Body of pancreas (tissue), 4 donors: ENCODE data around the gene USP36. TPM values are rescaled to one million over a fixed set of nuclear protein-coding genes. Genes with fewer than 3 reads are reported as not detected.

Source experiments
- ATAC-seq: fragments of 150-250 bp; one replicate; pipeline ENCODE4 v1.9.1; 2016
- DNase-seq, 4 donors: peaks; one replicate each; pipeline ENCODE4 v3.0.0-alpha.2; 2019
- H3K27ac ChIP-seq, 4 donors: fragments of 200-600 bp; sonication (generic); 1 replicate in 3 of 4; 2 replicates in 1 of 4; pipeline versions ENCODE4 v1.5.1 to v1.6.1; 2016 to 2019; ENCODE audit warnings: mild to moderate bottlenecking in 1 of 4, mixed read lengths in 1 of 4, moderate library complexity in 1 of 4
- H3K27me3 ChIP-seq, 2 donors: fragments of 200-600 bp; sonication (generic); one replicate each; pipeline ENCODE4 v1.6.0; 2016; ENCODE audit warnings: mild to moderate bottlenecking in 1 of 2
- H3K36me3 ChIP-seq, 2 donors: fragments of 200-600 bp; sonication (generic); replicated peaks in 1 of 2; 2 replicates each; pipeline ENCODE4 v1.5.1; 2016; ENCODE audit warnings: low read depth in 2 of 2; ENCODE audit not compliant: insufficient read depth in 1 of 2
- H3K4me1 ChIP-seq: fragments of 200-600 bp; sonication (generic); one replicate; pipeline ENCODE4 v1.6.0; 2016
- H3K4me3 ChIP-seq, 2 donors: fragments of 200-600 bp; sonication (generic); 1 replicate in 1 of 2; 2 replicates in 1 of 2; pipeline ENCODE4 v1.5.1; 2016 to 2019
- H3K9me3 ChIP-seq, 3 donors: fragments of 200-600 bp; sonication (generic); 1 replicate in 2 of 3; 2 replicates in 1 of 3; pipeline ENCODE4 v1.5.1; 2016
- POLR2A ChIP-seq, 3 donors: fragments of 450-650 bp; IDR thresholded peaks; one replicate each; pipeline ENCODE4 v1.6.1; 2016; ENCODE audit warnings: antibody characterized with exemption in 3 of 3, mild to moderate bottlenecking in 2 of 3
- WGBS, 2 donors: methylation state at CpG; one replicate each; pipeline ENCODE4 v1.1.5; 2017; 5-methylcytosine and 5-hydroxymethylcytosine counted together
- intact Hi-C: fragments of 100-400 bp; cut with DNase I; formaldehyde crosslinking; loops from one replicate; pipeline ENCODE4 v1.15.1; 2023
- total RNA-seq, 2 donors: library from RNA; depleted of rRNA; stranded (reverse); fragments of >200 nt; gene quantifications; one replicate each; pipeline ENCODE4 v1.1.0, GENCODE V29; 2016
- TF ChIP-seq, protein P1 (sequence below), 7 experiments: fragments of 450-650 bp in 4 of 7; fragments of 200-600 bp in 3 of 7; sonication (generic) in 3 of 7; IDR thresholded peaks; one replicate each; pipeline ENCODE4 v1.5.1; 2016 to 2019; ENCODE audit warnings: antibody characterized with exemption in 7 of 7

Gene USP36
- total RNA-seq, 2 donors from 2014 or later: 28.5 to 55.4 TPM

DNA sequence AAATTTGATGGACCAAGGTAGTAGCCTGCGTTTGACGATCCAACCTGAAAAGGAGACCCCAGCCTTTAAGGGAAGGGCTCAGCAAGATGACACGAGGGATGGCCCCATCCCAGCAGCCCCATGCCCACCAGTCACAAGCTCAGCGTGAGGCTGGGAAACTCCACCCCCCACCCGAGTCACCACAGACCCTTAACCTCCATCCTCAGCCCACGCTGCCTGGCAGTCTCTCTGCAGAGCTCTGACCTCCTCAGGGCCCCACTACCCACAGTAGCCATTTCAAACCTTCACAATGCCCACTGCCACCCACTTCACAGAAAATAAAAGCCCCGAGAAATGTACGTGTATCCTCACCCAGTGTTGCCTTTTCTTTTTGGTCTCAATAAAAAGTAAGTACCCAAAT lies 18.7 kb downstream of the USP36 start:
- no peak for ATAC-seq
- Histone ChIP-seq H3K4me3 (no peak overlapping the region), H3K36me3 (peaks cover 11 to 47% of the 10 kb centered on the region in 2 donors), H3K27ac (no peak overlapping the region), H3K9me3 (no peaks in the 10 kb centered on the region), H3K27me3 (no peaks in the 10 kb centered on the region), H3K4me1 (no peaks in the 10 kb centered on the region)
- TF ChIP-seq, protein P1, sequence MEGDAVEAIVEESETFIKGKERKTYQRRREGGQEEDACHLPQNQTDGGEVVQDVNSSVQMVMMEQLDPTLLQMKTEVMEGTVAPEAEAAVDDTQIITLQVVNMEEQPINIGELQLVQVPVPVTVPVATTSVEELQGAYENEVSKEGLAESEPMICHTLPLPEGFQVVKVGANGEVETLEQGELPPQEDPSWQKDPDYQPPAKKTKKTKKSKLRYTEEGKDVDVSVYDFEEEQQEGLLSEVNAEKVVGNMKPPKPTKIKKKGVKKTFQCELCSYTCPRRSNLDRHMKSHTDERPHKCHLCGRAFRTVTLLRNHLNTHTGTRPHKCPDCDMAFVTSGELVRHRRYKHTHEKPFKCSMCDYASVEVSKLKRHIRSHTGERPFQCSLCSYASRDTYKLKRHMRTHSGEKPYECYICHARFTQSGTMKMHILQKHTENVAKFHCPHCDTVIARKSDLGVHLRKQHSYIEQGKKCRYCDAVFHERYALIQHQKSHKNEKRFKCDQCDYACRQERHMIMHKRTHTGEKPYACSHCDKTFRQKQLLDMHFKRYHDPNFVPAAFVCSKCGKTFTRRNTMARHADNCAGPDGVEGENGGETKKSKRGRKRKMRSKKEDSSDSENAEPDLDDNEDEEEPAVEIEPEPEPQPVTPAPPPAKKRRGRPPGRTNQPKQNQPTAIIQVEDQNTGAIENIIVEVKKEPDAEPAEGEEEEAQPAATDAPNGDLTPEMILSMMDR (IDR thresholded peaks at IDR 0.05): no peak
- no peak for DNase-seq
- WGBS, 2 donors: 93 to 94% methylated on average over 2 to 8 of the region's 8 CpGs
- intact Hi-C loops: no loop called here

- ATAC-seq: no peak
- no peaks in the 10 kb centered on the region for H3K27me3 ChIP-seq
- DNase-seq: no peak
- no peak overlapping the region for H3K27ac ChIP-seq
- H3K36me3 ChIP-seq: peaks cover 11 to 44% of the 10 kb centered on the region in 2 donors
- WGBS, 2 donors: 87 to 96% methylated on average over 11 to 13 of the region's 13 CpGs
- no peaks in the 10 kb centered on the region for H3K9me3 ChIP-seq
- no peaks in the 10 kb centered on the region for H3K4me1 ChIP-seq
- intact Hi-C loops: no loop called here
- TF ChIP-seq POLR2A (IDR thresholded peaks at IDR 0.05): no peak
- TF ChIP-seq, protein P1 (IDR thresholded peaks at IDR 0.05): no peak
- H3K4me3 ChIP-seq: no peak overlapping the region
These were observed 19.8 kb downstream of the USP36 start for GRCh38 chr17:78820841-78821240.

- ATAC-seq (no peak), DNase-seq (no peak)
- intact Hi-C loops: no loop called here
- no peaks in the 10 kb centered on the region for H3K27me3 ChIP-seq
- H3K4me1 ChIP-seq: no peaks in the 10 kb centered on the region
- H3K9me3 ChIP-seq: no peaks in the 10 kb centered on the region
- WGBS, 2 donors: 90 to 97% methylated on average over 16 to 18 of the region's 18 CpGs
- TF ChIP-seq, protein P1 (IDR thresholded peaks at IDR 0.05): no peak
- TF ChIP-seq POLR2A (IDR thresholded peaks at IDR 0.05): no peak
- H3K27ac ChIP-seq: peak overlapping the region in 1 of 4 donors; percentile 12
- peaks cover 11 to 43% of the 10 kb centered on the region in 2 donors for H3K36me3 ChIP-seq
- H3K4me3 ChIP-seq: no peak overlapping the region
These were observed 20.5 kb downstream of the USP36 start for GRCh38 chr17:78819806-78820792.

DNA sequence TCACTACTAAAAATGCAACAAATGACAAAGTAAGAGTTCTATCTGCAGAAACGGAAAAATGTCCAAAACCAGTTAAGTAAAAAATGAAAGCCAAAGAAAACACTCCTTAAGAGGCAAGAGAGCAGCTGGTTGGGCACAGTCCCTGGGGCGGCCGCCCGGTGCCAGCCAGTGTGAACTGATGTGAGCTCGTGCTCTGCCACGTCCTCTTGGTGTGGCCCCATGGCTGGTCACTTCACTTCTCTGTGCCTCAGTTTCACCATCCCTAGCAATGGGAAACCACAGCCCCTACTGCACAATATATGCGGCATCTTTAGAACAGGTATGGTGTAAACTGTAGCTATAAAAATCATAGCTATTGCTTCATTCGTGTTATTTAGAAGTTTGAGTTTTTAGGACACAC lies 21.2 kb downstream of the USP36 start:
- no peak for TF ChIP-seq POLR2A (IDR thresholded peaks at IDR 0.05)
- TF ChIP-seq, protein P1 (IDR thresholded peaks at IDR 0.05): no peak
- Histone ChIP-seq H3K36me3 (peaks cover 12 to 43% of the 10 kb centered on the region in 2 donors), H3K4me1 (no peaks in the 10 kb centered on the region), H3K4me3 (no peak overlapping the region), H3K9me3 (no peaks in the 10 kb centered on the region), H3K27me3 (no peaks in the 10 kb centered on the region), H3K27ac (peak overlapping the region in 2 of 4 donors; percentile 12 to 17)
- 71 to 83% methylated on average over 8 of the region's 8 CpGs for WGBS, 2 donors
- DNase-seq: no peak
- no peak for ATAC-seq
- intact Hi-C loops: no loop called here
